GM21526 (cell line): ENCODE results near the gene PANK1.
"Not testable (repeated sequence)": the region's sequence is repeated elsewhere in the genome, so short reads cannot be mapped to it uniquely, and the experiment has no call there.

Experiments used
- ATAC-seq: cut with Tn5 transposase; IDR thresholded peaks from one replicate; pipeline ENCODE4 v1.9.1; 2021; ENCODE audit warnings: moderate library complexity; ENCODE audit not compliant: unreplicated experiment, low FRiP score

PANK1 gene

GRCh38 chr10:89622151-89622550 is 22.9 kb downstream of the PANK1 start:
- no peak for ATAC-seq

GRCh38 chr10:89621438-89621837 is 23.6 kb downstream of the PANK1 start:
- ATAC-seq, result no peak

GRCh38 chr10:89620296-89620695 is 24.7 kb downstream of the PANK1 start:
- not testable (repeated sequence) for ATAC-seq

GRCh38 chr10:89615824-89616223 is 29.2 kb downstream of the PANK1 start:
- ATAC-seq, result no peak

- ATAC-seq, result no peak
Measured at GRCh38 chr10:89615112-89615511, 29.9 kb downstream of the PANK1 start.

- no peak for ATAC-seq
Measured at GRCh38 chr10:89613582-89613981, 31.5 kb downstream of the PANK1 start.

GRCh38 chr10:89611282-89611681 is 33.8 kb downstream of the PANK1 start:
- ATAC-seq, result no peak

- peak; percentile 88 for ATAC-seq
Measured at GRCh38 chr10:89609833-89610346, 35.2 kb downstream of the PANK1 start.

- ATAC-seq, result no peak
Measured at GRCh38 chr10:89604200-89604599, 40.8 kb downstream of the PANK1 start.

GRCh38 chr10:89602919-89603318 is 42.1 kb downstream of the PANK1 start:
- ATAC-seq, result no peak

GRCh38 chr10:89601728-89602361 is 43.2 kb downstream of the PANK1 start:
- ATAC-seq, result no peak

- no peak for ATAC-seq
Measured at GRCh38 chr10:89600041-89600440, 45.0 kb downstream of the PANK1 start.

- ATAC-seq, result no peak
Measured at GRCh38 chr10:89593043-89593442, 52.0 kb downstream of the PANK1 start.

- no peak for ATAC-seq
Measured at GRCh38 chr10:89592539-89592938, 52.5 kb downstream of the PANK1 start.

GRCh38 chr10:89591796-89592271 is 53.2 kb downstream of the PANK1 start:
- ATAC-seq, result no peak

GRCh38 chr10:89591111-89591795 is 53.8 kb downstream of the PANK1 start:
- no peak for ATAC-seq

GRCh38 chr10:89590326-89590725 is 54.7 kb downstream of the PANK1 start:
- ATAC-seq, result no peak

GRCh38 chr10:89589101-89589720 is 55.8 kb downstream of the PANK1 start:
- ATAC-seq, result no peak

- ATAC-seq, result no peak
Measured at GRCh38 chr10:89588671-89589070, 56.4 kb downstream of the PANK1 start.

GRCh38 chr10:89582022-89582421 is 63.0 kb downstream of the PANK1 start:
- no peak for ATAC-seq

GRCh38 chr10:89580243-89580642 is 64.8 kb downstream of the PANK1 start:
- no peak for ATAC-seq

GRCh38 chr10:89576696-89577095 is 68.3 kb downstream of the PANK1 start:
- ATAC-seq, result no peak
